ENCODE measurements around the gene RNF11.

DNA sequence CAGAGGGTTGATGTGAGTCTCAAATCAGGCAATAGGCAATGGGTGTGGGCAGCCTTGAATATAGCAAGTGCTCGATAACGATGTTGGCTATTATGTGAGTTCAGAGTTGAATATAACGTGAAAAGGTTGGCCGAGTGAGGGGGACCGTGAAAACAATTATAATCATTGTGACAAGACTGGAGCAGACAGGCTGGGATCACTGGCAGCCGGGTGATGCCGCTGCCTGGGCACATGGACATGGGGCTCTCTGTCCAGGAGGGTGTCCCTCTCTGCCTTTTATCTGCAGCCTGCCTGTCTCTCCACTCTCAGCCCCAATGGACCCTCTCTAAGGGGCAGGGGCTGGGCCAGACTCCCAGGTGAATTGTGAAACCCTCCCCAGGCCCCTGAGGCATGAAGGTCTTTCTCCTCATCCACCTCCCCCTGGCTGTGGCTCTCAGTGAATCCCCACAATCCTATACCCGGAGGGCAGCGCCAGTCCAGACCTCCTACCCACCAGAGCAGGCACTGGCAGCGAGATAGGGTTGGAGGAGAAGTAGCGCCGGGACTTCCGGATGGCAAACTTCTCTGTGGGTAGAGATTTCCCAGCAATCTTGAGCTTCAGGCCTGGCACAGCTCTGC is 57.9 kb downstream of the RNF11 start:
- no peak for TF ChIP-seq EP300 (conservative IDR thresholded peaks at IDR 0.05; ENCODE audit: poor library complexity, severe bottlenecking)
- TF ChIP-seq, protein P1, sequence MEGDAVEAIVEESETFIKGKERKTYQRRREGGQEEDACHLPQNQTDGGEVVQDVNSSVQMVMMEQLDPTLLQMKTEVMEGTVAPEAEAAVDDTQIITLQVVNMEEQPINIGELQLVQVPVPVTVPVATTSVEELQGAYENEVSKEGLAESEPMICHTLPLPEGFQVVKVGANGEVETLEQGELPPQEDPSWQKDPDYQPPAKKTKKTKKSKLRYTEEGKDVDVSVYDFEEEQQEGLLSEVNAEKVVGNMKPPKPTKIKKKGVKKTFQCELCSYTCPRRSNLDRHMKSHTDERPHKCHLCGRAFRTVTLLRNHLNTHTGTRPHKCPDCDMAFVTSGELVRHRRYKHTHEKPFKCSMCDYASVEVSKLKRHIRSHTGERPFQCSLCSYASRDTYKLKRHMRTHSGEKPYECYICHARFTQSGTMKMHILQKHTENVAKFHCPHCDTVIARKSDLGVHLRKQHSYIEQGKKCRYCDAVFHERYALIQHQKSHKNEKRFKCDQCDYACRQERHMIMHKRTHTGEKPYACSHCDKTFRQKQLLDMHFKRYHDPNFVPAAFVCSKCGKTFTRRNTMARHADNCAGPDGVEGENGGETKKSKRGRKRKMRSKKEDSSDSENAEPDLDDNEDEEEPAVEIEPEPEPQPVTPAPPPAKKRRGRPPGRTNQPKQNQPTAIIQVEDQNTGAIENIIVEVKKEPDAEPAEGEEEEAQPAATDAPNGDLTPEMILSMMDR (IDR thresholded peaks at IDR 0.05; ENCODE audit: poor library complexity, severe bottlenecking), result no peak
